Lower leg skin (tissue), 4 donors: ENCODE measurements around the gene DAB1. TPM values are rescaled to one million over a fixed set of nuclear protein-coding genes. Genes with fewer than 3 reads are reported as not detected.

Experiments
- DNase-seq, 2 donors: peaks; one replicate each; pipeline ENCODE4 v3.0.0-alpha.2; 2019; ENCODE audit warnings: low spot score in 2 of 2
- H3K4me3 ChIP-seq: fragments of 200-600 bp; sonication (generic); 2 replicates; pipeline ENCODE4 v1.5.1; 2017; ENCODE audit warnings: mild to moderate bottlenecking, low read depth; ENCODE audit not compliant: poor library complexity, severe bottlenecking
- CTCF ChIP-seq, 3 donors: fragments of 450-650 bp; IDR thresholded peaks; one replicate each; pipeline ENCODE4 v1.5.1; 2016; ENCODE audit warnings: antibody characterized with exemption in 3 of 3, mild to moderate bottlenecking in 3 of 3, moderate library complexity in 2 of 3
- POLR2A ChIP-seq, 2 donors: fragments of 450-650 bp; IDR thresholded peaks; one replicate each; pipeline ENCODE4 v1.6.1; 2016 to 2017; ENCODE audit warnings: antibody characterized with exemption in 2 of 2, mild to moderate bottlenecking in 1 of 2, moderate library complexity in 1 of 2
- WGBS, 2 donors: methylation state at CpG; one replicate each; pipeline ENCODE4 v1.1.5; 2018; 5-methylcytosine and 5-hydroxymethylcytosine counted together
- intact Hi-C: fragments of 100-400 bp; cut with DNase I; formaldehyde crosslinking; loops from one replicate; pipeline ENCODE4 v1.15.0; 2023; ENCODE audit warnings: low total_unique reads
- total RNA-seq, 4 donors: library from RNA; depleted of rRNA; stranded (reverse); fragments of >200 nt; gene quantifications; one replicate each; pipeline ENCODE4 v1.1.0, GENCODE V29; 2016

The DAB1 gene
- total RNA-seq, 4 donors from 2014 or later = 0.58 TPM; not detected in 3

- TF ChIP-seq POLR2A (IDR thresholded peaks at IDR 0.05) (no peak), CTCF (IDR thresholded peaks at IDR 0.05) (no peak)
- DNase-seq = no peak
- intact Hi-C loops = no loop called here
- WGBS, 2 donors = 46 to 54% methylated on average over 2 of the region's 2 CpGs
- no peak overlapping the region for H3K4me3 ChIP-seq
Measured at GRCh38 chr1:57336793-57337192, 87.1 kb downstream of the DAB1 start.

GRCh38 chr1:57331620-57332019 lies 92.2 kb downstream of the DAB1 start:
- TF ChIP-seq CTCF (IDR thresholded peaks at IDR 0.05) = no peak
- no peak for TF ChIP-seq POLR2A (IDR thresholded peaks at IDR 0.05)
- intact Hi-C loops = no loop called here
- 64 to 89% methylated on average over 3 of the region's 3 CpGs for WGBS, 2 donors
- no peak for DNase-seq
- H3K4me3 ChIP-seq = no peak overlapping the region

GRCh38 chr1:57329937-57330336 lies 93.9 kb downstream of the DAB1 start:
- no peak overlapping the region for H3K4me3 ChIP-seq
- DNase-seq = no peak
- TF ChIP-seq POLR2A (IDR thresholded peaks at IDR 0.05) (no peak), CTCF (IDR thresholded peaks at IDR 0.05) (no peak)
- intact Hi-C loops = no loop called here
- 35 to 36% methylated on average over 1 of the region's 1 CpG for WGBS, 2 donors

- no peak for DNase-seq
- H3K4me3 ChIP-seq = no peak overlapping the region
- WGBS, 2 donors = 62 to 75% methylated on average over 6 of the region's 6 CpGs
- no peak for TF ChIP-seq POLR2A (IDR thresholded peaks at IDR 0.05)
- TF ChIP-seq CTCF (IDR thresholded peaks at IDR 0.05) = no peak
- intact Hi-C loops = no loop called here
Measured at GRCh38 chr1:57329001-57329527, 94.8 kb downstream of the DAB1 start.

GRCh38 chr1:57327946-57328345 lies 95.9 kb downstream of the DAB1 start:
- TF ChIP-seq POLR2A (IDR thresholded peaks at IDR 0.05) = no peak
- TF ChIP-seq CTCF (IDR thresholded peaks at IDR 0.05) = no peak
- DNase-seq = no peak
- no peak overlapping the region for H3K4me3 ChIP-seq
- intact Hi-C loops = no loop called here
- 95 to 98% methylated on average over 4 of the region's 4 CpGs for WGBS, 2 donors

- H3K4me3 ChIP-seq = no peak overlapping the region
- TF ChIP-seq POLR2A (IDR thresholded peaks at IDR 0.05) (no peak), CTCF (IDR thresholded peaks at IDR 0.05) (no peak)
- intact Hi-C loops = no loop called here
- DNase-seq = no peak
- 53 to 54% methylated on average over 5 of the region's 5 CpGs for WGBS, 2 donors
Measured at GRCh38 chr1:57327336-57327735, 96.5 kb downstream of the DAB1 start.
